Skin of body (tissue), 2 donors: Measurements from ENCODE around the gene CAGE1. TPM values are rescaled to one million over a fixed set of nuclear protein-coding genes. Genes with fewer than 3 reads are reported as not detected.
A peak's percentile ranks its signal among the peaks of the same experiment; 100 is the strongest.

Experiments
- DNase-seq: peaks from one replicate; lab custom pipeline; 2025; lab: John Stamatoyannopoulos, UW
- total RNA-seq: library from RNA; depleted of rRNA; stranded (reverse); fragments of >200 nt; gene quantifications from one replicate; pipeline ENCODE4 v1.2.3, GENCODE V29; 2014

Gene CAGE1
- total RNA-seq, 1 donor from 2014 or later, result not detected

- peak; percentile 32 for DNase-seq
These were observed 77.5 kb downstream of the CAGE1 start for GRCh38 chr6:7311917-7312615.

- DNase-seq, result no peak
These were observed 78.4 kb downstream of the CAGE1 start for GRCh38 chr6:7311176-7311575.

- no peak for DNase-seq
These were observed 80.5 kb downstream of the CAGE1 start for GRCh38 chr6:7309050-7309449.

- DNase-seq, result no peak
These were observed 82.0 kb downstream of the CAGE1 start for GRCh38 chr6:7307533-7307932.

- DNase-seq, result no peak
These were observed 84.7 kb downstream of the CAGE1 start for GRCh38 chr6:7304821-7305220.

GRCh38 chr6:7301702-7302101 lies 87.8 kb downstream of the CAGE1 start:
- no peak for DNase-seq

GRCh38 chr6:7300926-7301325 lies 88.6 kb downstream of the CAGE1 start:
- no peak for DNase-seq

GRCh38 chr6:7298113-7298512 lies 91.4 kb downstream of the CAGE1 start:
- DNase-seq, result no peak

- no peak for DNase-seq
These were observed 92.9 kb downstream of the CAGE1 start for GRCh38 chr6:7296602-7297001.

- no peak for DNase-seq
These were observed 93.6 kb downstream of the CAGE1 start for GRCh38 chr6:7295916-7296315.

GRCh38 chr6:7292596-7293255 lies 96.8 kb downstream of the CAGE1 start:
- no peak for DNase-seq

GRCh38 chr6:7290079-7290478 lies 99.5 kb downstream of the CAGE1 start:
- no peak for DNase-seq

- no peak for DNase-seq
These were observed 104.1 kb downstream of the CAGE1 start for GRCh38 chr6:7285416-7285815.

GRCh38 chr6:7283676-7284075 lies 105.9 kb downstream of the CAGE1 start:
- DNase-seq, result no peak

GRCh38 chr6:7282097-7282906 lies 107.2 kb downstream of the CAGE1 start:
- DNase-seq, result no peak

Other genes starting within 250 kb of the CAGE1 start
- gene SSR1, start 76.5 kb downstream of the CAGE1 start, total RNA-seq, result 43.0 TPM
- 24.8 TPM for gene RIOK1, start 66 bp upstream of the CAGE1 start, total RNA-seq
- 467 TPM for gene DSP, start 151.9 kb upstream of the CAGE1 start, total RNA-seq
- 13.8 TPM for gene SNRNP48, start 200.5 kb upstream of the CAGE1 start, total RNA-seq